ACC112 (cell line): ENCODE measurements around the gene IGFBPL1.
A peak's percentile ranks its signal among the peaks of the same experiment; 100 is the strongest.
"Not testable (repeated sequence)": the region's sequence is repeated elsewhere in the genome, so short reads cannot be mapped to it uniquely, and the experiment has no call there.

ENCODE experiments used
- H2AFZ ChIP-seq: fragments of 200-600 bp; sonication (generic); one replicate; pipeline ENCODE4 v1.6.0; 2017; ENCODE audit warnings: antibody characterized with exemption, low read length; ENCODE audit not compliant: unreplicated experiment
- H3K27ac ChIP-seq: fragments of 200-600 bp; sonication (generic); 2 replicates; pipeline ENCODE4 v1.5.1; 2014; ENCODE audit warnings: low read depth, mild to moderate bottlenecking, antibody characterized with exemption, low read length, moderate library complexity
- H3K27me3 ChIP-seq: fragments of 200-600 bp; sonication (generic); 2 replicates; pipeline ENCODE4 v1.6.1; 2014; ENCODE audit warnings: mild to moderate bottlenecking, antibody characterized with exemption, low read length, moderate library complexity, mixed read lengths; ENCODE audit not compliant: insufficient read depth
- H3K36me3 ChIP-seq: fragments of 200-600 bp; sonication (generic); 2 replicates; pipeline ENCODE4 v1.6.1; 2016; ENCODE audit warnings: mild to moderate bottlenecking, antibody characterized with exemption, low read length, moderate library complexity, mixed read lengths; ENCODE audit not compliant: insufficient read depth
- H3K4me1 ChIP-seq: fragments of 200-600 bp; sonication (generic); one replicate; pipeline ENCODE4 v1.6.1; 2016; ENCODE audit warnings: low read length, mixed read lengths; ENCODE audit not compliant: insufficient read depth, unreplicated experiment, control insufficient read depth
- H3K4me3 ChIP-seq: fragments of 200-600 bp; sonication (generic); 2 replicates; pipeline ENCODE4 v1.5.1; 2014; ENCODE audit warnings: mild to moderate bottlenecking, low read depth, low read length
- H3K79me2 ChIP-seq: fragments of 200-600 bp; sonication (generic); one replicate; pipeline ENCODE4 v1.6.0; 2016; ENCODE audit warnings: low read length; ENCODE audit not compliant: control insufficient read depth, unreplicated experiment, insufficient read depth

The IGFBPL1 gene, protein sequence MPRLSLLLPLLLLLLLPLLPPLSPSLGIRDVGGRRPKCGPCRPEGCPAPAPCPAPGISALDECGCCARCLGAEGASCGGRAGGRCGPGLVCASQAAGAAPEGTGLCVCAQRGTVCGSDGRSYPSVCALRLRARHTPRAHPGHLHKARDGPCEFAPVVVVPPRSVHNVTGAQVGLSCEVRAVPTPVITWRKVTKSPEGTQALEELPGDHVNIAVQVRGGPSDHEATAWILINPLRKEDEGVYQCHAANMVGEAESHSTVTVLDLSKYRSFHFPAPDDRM

DNA sequence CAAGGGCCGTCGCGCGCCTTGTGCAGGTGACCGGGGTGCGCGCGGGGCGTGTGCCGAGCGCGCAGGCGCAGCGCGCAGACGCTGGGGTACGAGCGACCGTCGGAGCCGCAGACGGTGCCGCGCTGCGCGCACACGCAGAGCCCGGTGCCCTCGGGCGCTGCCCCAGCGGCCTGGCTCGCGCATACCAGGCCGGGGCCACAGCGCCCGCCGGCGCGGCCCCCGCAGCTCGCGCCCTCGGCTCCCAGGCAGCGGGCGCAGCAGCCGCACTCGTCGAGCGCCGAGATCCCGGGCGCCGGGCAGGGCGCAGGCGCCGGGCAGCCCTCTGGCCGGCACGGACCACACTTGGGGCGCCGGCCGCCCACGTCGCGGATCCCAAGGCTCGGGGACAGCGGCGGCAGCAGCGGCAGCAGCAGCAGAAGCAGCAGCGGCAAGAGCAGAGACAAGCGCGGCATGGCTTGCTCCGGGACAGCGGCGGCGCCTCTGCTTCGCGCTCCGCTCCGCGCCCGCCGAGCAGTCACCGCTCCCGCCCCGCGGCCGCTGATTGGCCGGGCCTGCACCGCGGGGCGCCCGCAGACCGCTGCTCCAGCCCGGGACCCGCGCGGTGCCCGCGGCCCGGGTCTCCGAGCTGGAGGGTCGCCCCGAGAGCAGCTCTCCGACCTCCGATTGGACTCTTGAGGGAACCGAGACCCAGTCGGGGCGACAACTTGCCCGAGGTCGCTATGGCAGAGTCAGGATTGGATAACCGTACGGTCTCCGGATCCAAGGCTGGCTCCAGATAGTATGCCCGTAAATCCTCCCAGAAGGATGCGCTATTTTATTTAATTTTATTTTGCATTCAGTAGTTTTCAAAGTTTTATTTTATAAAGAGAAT, at the start of gene IGFBPL1:
TSS of gene IGFBPL1 (minus strand) at position 482 of the 871 bp plus-strand sequence. CDS start at position 452, 30 bp downstream.
- peak within 1 kb of the TSS; percentile 66 for H2AFZ ChIP-seq
- no peak within 1 kb of the TSS for H3K27ac ChIP-seq
- no peaks in the 10 kb centered on the region for H3K36me3 ChIP-seq
- H3K79me2 ChIP-seq: no peaks in the 10 kb centered on the region
- peaks cover 78% of the 10 kb centered on the region for H3K27me3 ChIP-seq
- no peaks in the 10 kb centered on the region for H3K4me1 ChIP-seq
- H3K4me3 ChIP-seq: peak within 1 kb of the TSS; percentile 68

DNA sequence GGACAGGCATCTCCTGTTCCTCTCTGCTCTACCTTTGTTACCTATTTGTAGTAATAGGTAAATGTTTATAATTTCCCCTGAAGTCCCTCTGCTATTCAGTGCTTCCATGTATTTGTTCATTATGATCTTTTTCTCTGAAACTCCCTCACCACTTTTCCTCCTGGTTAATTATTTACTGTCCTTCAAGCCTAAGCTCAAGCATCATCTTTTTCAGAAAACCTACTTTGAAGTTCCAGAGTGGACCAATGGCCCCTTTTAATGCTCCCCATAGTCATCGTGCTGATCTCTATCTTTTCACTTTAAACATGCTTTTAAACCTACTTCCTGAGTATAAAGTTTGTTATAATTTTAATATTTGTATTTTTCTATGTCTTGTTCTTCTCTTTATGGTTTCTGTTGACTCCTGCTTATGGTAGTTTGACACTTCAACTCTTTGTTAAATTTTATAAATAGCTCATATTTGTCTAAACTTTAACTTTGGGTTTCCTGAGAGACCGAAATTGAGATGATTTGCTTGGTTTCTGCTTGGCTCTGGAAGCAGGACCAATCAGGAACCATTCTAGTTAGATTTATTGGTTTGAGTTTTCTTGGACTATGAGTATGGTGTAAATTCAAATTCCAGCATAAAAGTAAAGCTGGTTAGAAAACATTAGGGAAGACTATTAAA, 48.5 kb upstream of the IGFBPL1 start:
- H3K27ac ChIP-seq, H3K4me1 ChIP-seq, H3K36me3 ChIP-seq, H3K4me3 ChIP-seq, H2AFZ ChIP-seq, H3K79me2 ChIP-seq: not testable (repeated sequence)
- H3K27me3 ChIP-seq: peaks cover 31% of the 10 kb centered on the region

DNA sequence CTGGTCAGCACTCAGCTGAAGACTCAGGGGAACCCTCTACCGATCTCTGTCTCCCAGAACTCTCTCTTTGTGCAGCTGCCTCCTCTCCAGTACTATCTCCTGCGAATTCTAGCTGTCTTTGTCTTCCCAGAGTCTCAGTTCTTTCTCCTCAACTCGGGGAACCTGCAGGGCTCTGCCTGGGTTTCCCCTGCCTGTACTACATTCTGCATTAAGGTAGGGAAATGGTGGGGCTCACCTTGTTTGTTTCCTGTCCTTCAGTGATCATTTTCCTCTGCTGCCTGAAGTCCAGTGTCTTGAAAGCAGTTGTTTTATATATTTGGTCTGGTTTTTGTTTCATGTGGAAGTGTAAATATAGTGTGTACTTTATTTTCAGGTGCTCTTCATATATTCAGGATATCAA, 43.1 kb upstream of the IGFBPL1 start:
- Histone ChIP-seq H2AFZ (no peak overlapping the region), H3K4me1 (no peaks in the 10 kb centered on the region), H3K36me3 (no peaks in the 10 kb centered on the region), H3K27ac (no peak overlapping the region), H3K27me3 (peaks cover 70% of the 10 kb centered on the region), H3K4me3 (no peak overlapping the region), H3K79me2 (no peaks in the 10 kb centered on the region)

DNA sequence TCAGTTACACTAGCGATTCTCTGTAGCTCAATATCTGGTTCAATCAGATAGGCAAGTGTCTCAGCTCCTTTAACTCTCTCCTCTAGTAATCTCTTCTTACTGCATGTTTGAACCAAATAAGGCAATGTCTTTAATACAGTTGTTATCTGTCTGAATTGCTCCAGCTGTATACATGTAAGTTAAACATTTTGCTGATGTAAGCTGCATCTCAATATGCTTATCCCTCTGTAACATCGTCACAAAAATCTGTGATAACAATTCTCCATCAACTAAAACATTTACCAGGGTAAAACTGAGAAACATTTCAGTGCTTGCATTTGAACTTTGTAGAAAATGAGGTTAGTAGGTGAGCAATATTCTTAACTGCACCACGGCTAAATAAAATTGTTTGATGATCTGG, 29.6 kb upstream of the IGFBPL1 start:
- Histone ChIP-seq H3K36me3 (no peaks in the 10 kb centered on the region), H3K4me1 (no peaks in the 10 kb centered on the region), H3K27ac (no peak overlapping the region), H2AFZ (no peak overlapping the region), H3K79me2 (no peaks in the 10 kb centered on the region), H3K4me3 (no peak overlapping the region), H3K27me3 (peaks cover 80% of the 10 kb centered on the region)

DNA sequence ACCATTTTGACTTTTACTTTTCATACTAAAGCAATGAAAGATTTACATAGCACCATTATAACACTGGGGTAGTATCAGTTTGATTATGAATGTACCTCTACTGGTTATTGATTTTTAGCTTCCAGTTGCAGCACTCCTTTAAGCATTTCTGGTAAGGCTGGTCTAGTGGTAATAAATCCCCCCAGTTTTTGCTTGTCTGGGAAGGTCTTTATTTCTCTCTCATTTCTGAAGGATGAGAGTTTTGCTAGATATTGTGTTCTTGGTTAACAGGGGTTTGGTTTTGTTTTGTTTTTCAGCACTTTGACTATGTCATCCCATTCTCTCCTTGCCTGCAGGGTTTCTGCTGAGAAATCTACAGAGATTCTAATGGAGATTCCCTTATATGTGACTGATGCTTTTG, 26.9 kb upstream of the IGFBPL1 start:
- no peaks in the 10 kb centered on the region for H3K4me1 ChIP-seq
- H3K4me3 ChIP-seq: no peak overlapping the region
- H3K27me3 ChIP-seq: peaks cover 65% of the 10 kb centered on the region
- H3K36me3 ChIP-seq: no peaks in the 10 kb centered on the region
- H2AFZ ChIP-seq: no peak overlapping the region
- no peak overlapping the region for H3K27ac ChIP-seq
- no peaks in the 10 kb centered on the region for H3K79me2 ChIP-seq

DNA sequence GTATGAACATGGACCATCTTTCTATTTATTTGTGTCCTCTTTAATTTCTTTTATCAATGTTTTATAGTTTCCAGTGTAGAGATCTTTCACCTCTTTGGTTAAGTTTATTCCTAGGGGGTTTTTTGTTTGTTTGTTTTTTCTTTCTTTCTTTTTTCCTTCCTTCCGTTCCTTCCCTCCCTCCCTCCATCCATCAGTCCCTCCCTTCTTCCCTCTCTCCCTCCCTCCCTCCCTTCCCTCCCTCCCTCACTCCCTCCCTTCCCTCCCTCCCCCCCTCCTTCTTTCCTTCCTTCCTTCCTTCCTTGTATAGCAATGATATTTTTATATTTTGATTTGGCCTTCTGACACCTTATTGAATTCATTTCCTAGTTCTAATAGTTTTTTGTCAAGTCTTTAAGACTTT, 23.4 kb upstream of the IGFBPL1 start:
- Histone ChIP-seq H3K4me1 (peaks cover 7% of the 10 kb centered on the region), H3K4me3 (no peak overlapping the region), H3K36me3 (no peaks in the 10 kb centered on the region), H3K27me3 (peaks cover 34% of the 10 kb centered on the region), H3K27ac (no peak overlapping the region), H3K79me2 (no peaks in the 10 kb centered on the region), H2AFZ (no peak overlapping the region)

DNA sequence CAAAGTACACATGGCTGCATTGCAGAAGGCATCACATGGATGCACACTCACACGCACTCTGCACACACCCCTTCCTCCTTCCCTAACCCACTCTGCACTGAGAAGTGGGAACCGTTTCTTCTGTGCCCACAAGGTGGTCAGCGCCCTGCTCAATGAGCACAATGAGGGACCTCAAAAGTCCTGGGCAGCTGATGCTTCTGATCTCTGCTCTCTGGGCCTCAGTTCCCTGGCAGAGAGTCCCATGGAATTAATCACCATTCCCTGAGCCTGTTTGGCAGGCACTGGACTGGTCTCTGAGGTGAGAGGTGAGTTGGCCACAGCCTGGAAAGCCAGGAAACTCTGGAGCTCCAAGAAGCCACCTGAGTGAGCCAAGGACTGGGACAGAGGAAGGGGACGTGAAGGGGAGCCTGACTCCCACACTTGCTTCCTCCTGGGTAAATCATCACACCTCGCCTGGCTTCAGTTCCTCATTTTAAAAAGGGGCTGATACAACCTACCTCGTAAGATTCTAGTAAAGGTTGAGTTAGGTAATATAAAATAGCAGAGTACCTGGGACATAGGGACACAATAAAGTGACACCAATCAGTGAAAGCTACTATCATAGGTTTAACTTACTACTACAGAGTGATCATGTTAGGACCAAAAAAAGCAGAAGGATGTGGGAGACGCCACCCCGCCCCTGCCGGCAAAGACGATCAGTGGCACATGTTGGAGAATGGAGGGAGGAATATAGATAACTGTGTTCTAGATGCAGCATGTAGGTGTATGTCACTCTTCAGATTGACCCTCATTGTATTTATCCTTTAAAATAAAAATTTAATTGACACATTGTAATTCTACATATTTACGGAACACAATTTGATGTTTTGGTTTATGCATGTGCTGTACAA, 21.1 kb upstream of the IGFBPL1 start:
- Histone ChIP-seq H3K36me3 (no peaks in the 10 kb centered on the region), H3K4me3 (no peak overlapping the region), H3K79me2 (no peaks in the 10 kb centered on the region), H3K27ac (no peak overlapping the region), H3K27me3 (peaks cover 20% of the 10 kb centered on the region), H3K4me1 (peaks cover 7% of the 10 kb centered on the region), H2AFZ (no peak overlapping the region)

DNA sequence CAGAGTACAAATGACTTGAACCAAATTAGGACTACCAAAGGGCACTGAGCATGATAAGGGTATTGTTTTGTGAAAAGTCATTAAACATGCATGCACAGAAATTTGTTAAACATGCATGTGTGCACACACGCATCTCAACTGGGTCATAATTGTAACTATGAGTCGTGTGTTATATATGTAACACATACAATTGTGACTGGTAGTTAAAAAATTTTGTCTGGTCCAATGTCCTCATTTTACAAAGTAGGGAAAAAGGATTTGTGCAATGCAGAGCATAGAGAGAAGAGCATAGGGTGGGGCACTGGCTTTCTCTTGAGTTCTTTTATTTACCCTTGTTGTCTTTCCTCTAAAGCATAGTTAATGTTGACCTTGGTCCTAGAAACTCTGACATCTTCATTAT, 19.3 kb upstream of the IGFBPL1 start:
- H3K27ac ChIP-seq: no peak overlapping the region
- H2AFZ ChIP-seq: no peak overlapping the region
- no peaks in the 10 kb centered on the region for H3K79me2 ChIP-seq
- peaks cover 7% of the 10 kb centered on the region for H3K4me1 ChIP-seq
- no peak overlapping the region for H3K4me3 ChIP-seq
- H3K36me3 ChIP-seq: no peaks in the 10 kb centered on the region
- peaks cover 15% of the 10 kb centered on the region for H3K27me3 ChIP-seq

DNA sequence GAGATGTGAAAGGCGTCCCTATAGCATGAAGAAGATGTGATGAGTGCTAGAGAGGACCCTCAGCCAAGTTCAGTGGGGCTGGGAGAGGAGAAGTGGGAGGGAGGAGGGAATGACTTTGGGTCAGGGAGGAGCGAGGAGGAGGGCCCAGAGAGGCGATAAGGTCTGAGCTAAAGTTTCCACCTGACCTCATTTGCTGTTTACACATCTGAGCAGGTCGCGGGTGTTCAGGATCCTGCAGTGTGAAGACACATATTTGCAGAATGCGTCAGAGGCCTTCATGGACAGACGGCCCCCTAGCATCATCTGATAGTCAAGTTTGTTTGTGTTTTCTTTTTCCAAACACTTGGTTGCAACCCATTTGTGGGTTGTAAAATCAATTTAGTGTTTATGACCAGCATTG, 18.9 kb upstream of the IGFBPL1 start:
- Histone ChIP-seq H3K36me3 (no peaks in the 10 kb centered on the region), H3K27ac (no peak overlapping the region), H3K27me3 (peaks cover 15% of the 10 kb centered on the region), H2AFZ (no peak overlapping the region), H3K79me2 (no peaks in the 10 kb centered on the region), H3K4me1 (peaks cover 7% of the 10 kb centered on the region), H3K4me3 (no peak overlapping the region)

DNA sequence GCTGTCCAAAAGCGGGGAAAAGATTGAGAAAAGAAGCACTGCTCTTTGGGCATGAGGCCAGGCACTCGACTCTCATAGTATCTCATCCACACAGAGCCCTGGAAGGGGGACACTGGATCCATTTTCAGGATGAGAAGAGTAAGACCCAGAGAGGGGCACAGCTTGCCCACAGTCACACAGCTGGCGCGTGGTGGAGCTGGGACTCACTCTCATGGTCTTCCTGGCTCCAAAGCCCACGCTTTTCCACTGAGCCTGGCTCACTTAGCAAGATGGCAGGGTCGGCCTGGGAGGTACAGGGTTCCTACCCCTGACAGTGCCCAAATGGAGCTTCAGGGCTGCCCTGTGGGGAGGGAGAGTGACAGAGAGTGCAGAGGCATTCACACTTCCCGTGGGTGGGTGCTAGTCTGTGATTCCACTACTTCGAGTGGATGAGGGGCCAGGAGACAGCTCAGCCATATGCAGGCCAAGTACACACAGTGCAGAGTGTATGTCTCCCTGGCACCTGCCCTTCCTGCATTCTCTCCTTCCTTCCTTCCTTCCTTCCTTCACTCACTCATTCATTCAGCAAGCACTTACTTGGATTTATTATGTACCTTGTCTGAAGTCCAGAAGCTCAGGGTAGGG, 18.3 kb upstream of the IGFBPL1 start:
- H2AFZ ChIP-seq: no peak overlapping the region

More for the DNA sequence above, 18.3 kb upstream of the IGFBPL1 start:
- no peaks in the 10 kb centered on the region for H3K36me3 ChIP-seq
- peaks cover 15% of the 10 kb centered on the region for H3K27me3 ChIP-seq
- no peak overlapping the region for H3K4me3 ChIP-seq
- peaks cover 7% of the 10 kb centered on the region for H3K4me1 ChIP-seq
- no peaks in the 10 kb centered on the region for H3K79me2 ChIP-seq
- no peak overlapping the region for H3K27ac ChIP-seq
